Natural killer cell (primary cell): ENCODE results near the gene MAP3K10. TPM values are rescaled to one million over a fixed set of nuclear protein-coding genes. Genes with fewer than 3 reads are reported as not detected.

ENCODE experiments used
- ATAC-seq, 3 donors: fragments of 150-1000 bp in 2 of 3; fragments of 200-7000 bp in 1 of 3; cut with Tn5 transposase; 1 replicate in 1 of 3; 2 replicates in 2 of 3; pipeline ENCODE4 v1.10.0; 2021; ENCODE audit warnings: mild to moderate bottlenecking in 2 of 3, moderate library complexity in 2 of 3
- DNase-seq, 2 donors: peaks; one replicate each; pipeline versions ENCODE4 v3.0.0 to v3.0.0-alpha.2; 2013 to 2021; ENCODE audit warnings: mixed read lengths in 1 of 2
- H3K27ac ChIP-seq: one replicate; pipeline ENCODE4 v1.5.1; 2013; ENCODE audit warnings: mild to moderate bottlenecking, low read length
- H3K27me3 ChIP-seq: one replicate; pipeline ENCODE4 v1.6.1; 2013; ENCODE audit warnings: low read length; ENCODE audit not compliant: control insufficient read depth, insufficient read depth
- H3K36me3 ChIP-seq: one replicate; pipeline ENCODE4 v1.6.1; 2013; ENCODE audit warnings: low read length; ENCODE audit not compliant: control insufficient read depth, insufficient read depth
- H3K4me1 ChIP-seq: one replicate; pipeline ENCODE4 v1.6.1; 2013; ENCODE audit warnings: low read length; ENCODE audit not compliant: control insufficient read depth, insufficient read depth
- H3K4me3 ChIP-seq: one replicate; pipeline ENCODE4 v1.5.1; 2013; ENCODE audit warnings: low read length
- H3K9me3 ChIP-seq: one replicate; pipeline ENCODE4 v1.6.1; 2013; ENCODE audit warnings: low read length; ENCODE audit not compliant: control insufficient read depth, insufficient read depth
- H3K27ac Mint-ChIP-seq, 2 donors: one replicate each; pipeline ENCODE4 v1.8.0; 2022; ENCODE audit warnings: mild to moderate bottlenecking in 2 of 2, mixed read lengths in 2 of 2, moderate library complexity in 1 of 2
- H3K27me3 Mint-ChIP-seq, 2 donors: one replicate each; pipeline ENCODE4 v1.8.0; 2022; ENCODE audit warnings: low read depth in 2 of 2, mixed read lengths in 2 of 2
- H3K36me3 Mint-ChIP-seq: one replicate; pipeline ENCODE4 v1.8.0; 2022; ENCODE audit warnings: mixed read lengths
- H3K4me1 Mint-ChIP-seq, 2 donors: one replicate each; pipeline ENCODE4 v1.8.0; 2022; ENCODE audit warnings: mixed read lengths in 2 of 2
- H3K4me3 Mint-ChIP-seq: one replicate; pipeline ENCODE4 v1.8.0; 2022; ENCODE audit warnings: mild to moderate bottlenecking, moderate library complexity, mixed read lengths
- H3K9me3 Mint-ChIP-seq, 2 donors: one replicate each; pipeline ENCODE4 v1.8.0; 2022; ENCODE audit warnings: mixed read lengths in 2 of 2
- CTCF ChIP-seq: fragments of 200-600 bp; IDR thresholded peaks from one replicate; pipeline ENCODE4 v1.8.0; 2022; ENCODE audit warnings: antibody characterized with exemption
- WGBS: methylation state at CpG from one replicate; pipeline ENCODE4 v1.1.7; 2013; ENCODE audit warnings: missing lambda C conversion rate; ENCODE audit not compliant: insufficient coverage; 5-methylcytosine and 5-hydroxymethylcytosine counted together
- intact Hi-C: fragments of 100-400 bp; cut with micrococcal nuclease; formaldehyde crosslinking; loops from one replicate; pipeline ENCODE4 v1.14.2; 2022
- total RNA-seq, 4 donors: library from RNA; stranded (reverse); fragments of 120-200 nt in 1 of 4; gene quantifications; one replicate each; pipeline versions ENCODE4 v1.2.3 to v1.2.4, GENCODE V29; 2013 to 2022

MAP3K10 gene
- total RNA-seq, 3 donors from 2014 or later (not counting 1 experiment from before 2014, with no cell fraction given): 27.1 to 39.0 (median 36.0) TPM

GRCh38 chr19:40184273-40184672, 7.0 kb upstream of the MAP3K10 start:
- H3K9me3 ChIP-seq: no peaks in the 10 kb centered on the region
- Mint-ChIP-seq H3K36me3 (no peaks in the 10 kb centered on the region), H3K27ac (no peak overlapping the region), H3K4me3 (no peak overlapping the region), H3K27me3 (peaks cover 9 to 11% of the 10 kb centered on the region in 2 donors), H3K9me3 (no peaks in the 10 kb centered on the region), H3K4me1 (no peaks in the 10 kb centered on the region)
- H3K27ac ChIP-seq: no peak overlapping the region
- TF ChIP-seq CTCF: no peak
- no peaks in the 10 kb centered on the region for H3K4me1 ChIP-seq
- intact Hi-C loops: no loop called here
- DNase-seq (no peak), ATAC-seq (no peak)
- H3K36me3 ChIP-seq: no peaks in the 10 kb centered on the region
- no peak overlapping the region for H3K4me3 ChIP-seq
- no peaks in the 10 kb centered on the region for H3K27me3 ChIP-seq
- WGBS: 64% methylated on average over 1 of the region's 1 CpG

DNA sequence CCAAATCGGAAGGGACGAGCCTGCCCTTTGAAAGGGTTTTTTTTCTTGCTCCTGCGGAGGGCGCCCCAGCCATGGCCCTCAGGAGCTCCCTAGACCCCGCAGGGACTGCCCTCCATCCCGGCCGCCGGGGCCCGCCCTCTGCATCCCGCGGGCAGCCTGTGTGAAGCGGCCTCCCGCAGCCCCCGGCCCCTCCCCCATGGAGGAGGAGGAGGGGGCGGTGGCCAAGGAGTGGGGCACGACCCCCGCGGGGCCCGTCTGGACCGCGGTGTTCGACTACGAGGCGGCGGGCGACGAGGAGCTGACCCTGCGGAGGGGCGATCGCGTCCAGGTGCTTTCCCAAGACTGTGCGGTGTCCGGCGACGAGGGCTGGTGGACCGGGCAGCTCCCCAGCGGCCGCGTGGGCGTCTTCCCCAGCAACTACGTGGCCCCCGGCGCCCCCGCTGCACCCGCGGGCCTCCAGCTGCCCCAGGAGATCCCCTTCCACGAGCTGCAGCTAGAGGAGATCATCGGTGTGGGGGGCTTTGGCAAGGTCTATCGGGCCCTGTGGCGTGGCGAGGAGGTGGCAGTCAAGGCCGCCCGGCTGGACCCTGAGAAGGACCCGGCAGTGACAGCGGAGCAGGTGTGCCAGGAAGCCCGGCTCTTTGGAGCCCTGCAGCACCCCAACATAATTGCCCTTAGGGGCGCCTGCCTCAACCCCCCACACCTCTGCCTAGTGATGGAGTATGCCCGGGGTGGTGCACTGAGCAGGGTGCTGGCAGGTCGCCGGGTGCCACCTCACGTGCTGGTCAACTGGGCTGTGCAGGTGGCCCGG, 815 bp downstream of the MAP3K10 start:
- Histone ChIP-seq H3K27me3 (no peaks in the 10 kb centered on the region), H3K27ac (no peak overlapping the region), H3K9me3 (no peaks in the 10 kb centered on the region), H3K4me1 (peaks cover 23% of the 10 kb centered on the region), H3K4me3 (peak overlapping the region; percentile 40), H3K36me3 (no peaks in the 10 kb centered on the region)
- Mint-ChIP-seq H3K4me3 (peak overlapping the region; percentile 67), H3K9me3 (no peaks in the 10 kb centered on the region), H3K27me3 (no peaks in the 10 kb centered on the region), H3K4me1 (peaks cover 21 to 39% of the 10 kb centered on the region in 2 donors), H3K27ac (peak overlapping the region in 1 of 2 donors; percentile 44), H3K36me3 (no peaks in the 10 kb centered on the region)
- TF ChIP-seq CTCF: no peak
- ATAC-seq (peak in 2 of 3 donors; percentile 12 to 13), DNase-seq (peak; percentile 19 to 25)
- intact Hi-C loops: no loop called here
- WGBS: 22% methylated on average over 62 of the region's 62 CpGs

GRCh38 chr19:40192758-40193586, 1.7 kb downstream of the MAP3K10 start:
- Histone ChIP-seq H3K9me3 (no peaks in the 10 kb centered on the region), H3K27me3 (no peaks in the 10 kb centered on the region), H3K27ac (no peak overlapping the region), H3K4me3 (no peak overlapping the region), H3K36me3 (no peaks in the 10 kb centered on the region), H3K4me1 (peaks cover 23% of the 10 kb centered on the region)
- Mint-ChIP-seq H3K27me3 (no peaks in the 10 kb centered on the region), H3K36me3 (no peaks in the 10 kb centered on the region), H3K4me3 (peak overlapping the region; percentile 67), H3K4me1 (peaks cover 21 to 39% of the 10 kb centered on the region in 2 donors), H3K9me3 (no peaks in the 10 kb centered on the region), H3K27ac (peak overlapping the region in 1 of 2 donors; percentile 44)
- ATAC-seq (no peak), DNase-seq (no peak)
- no peak for TF ChIP-seq CTCF
- intact Hi-C loops: no loop called here
- 97% methylated on average over 5 of the region's 5 CpGs for WGBS
